SK-N-MC (cell line): ENCODE data around the gene PTPRQ.

ENCODE experiments used
- EZH2 ChIP-seq: fragments of 200-600 bp; sonication (generic); IDR thresholded peaks from one replicate; pipeline ENCODE4 v1.6.1; 2017; ENCODE audit warnings: antibody characterized with exemption
- POLR2AphosphoS5 ChIP-seq: IDR thresholded peaks from 2 replicates; pipeline ENCODE4 v1.6.1; 2012; ENCODE audit warnings: mild to moderate bottlenecking, low read depth, low read length, borderline replicate concordance

DNA sequence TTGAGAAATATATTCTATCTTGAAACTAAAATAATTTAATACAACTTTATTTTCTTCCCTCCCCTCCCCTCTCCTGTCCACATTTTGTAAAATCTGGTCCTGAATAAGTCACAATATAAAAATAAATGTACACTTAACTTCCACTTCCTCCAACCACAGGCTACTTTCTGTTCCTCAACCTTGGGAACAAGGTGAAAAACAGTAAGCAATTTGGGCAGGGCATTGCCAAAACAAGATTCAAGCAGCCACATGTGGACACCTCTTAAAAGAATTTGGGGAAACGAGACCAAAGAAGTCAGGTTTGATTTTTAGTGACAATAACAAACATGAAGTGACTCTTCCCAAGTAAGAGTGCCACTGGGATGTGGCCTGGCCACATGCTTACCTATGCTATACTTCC is 115.7 kb downstream of the PTPRQ start:
- TF ChIP-seq POLR2AphosphoS5: no peak
- no peak for TF ChIP-seq EZH2
